Osteoblast (primary cell): ENCODE data around the gene ANKS4B. TPM values are rescaled to one million over a fixed set of nuclear protein-coding genes. Genes with fewer than 3 reads are reported as not detected.

Source experiments
- DNase-seq: peaks from one replicate; pipeline ENCODE4 v3.0.0; 2011; ENCODE audit warnings: low spot score, mixed read lengths; ENCODE audit not compliant: insufficient read length; ENCODE audit errors: missing footprints
- H2AFZ ChIP-seq: 2 replicates; pipeline ENCODE4 v1.6.0; 2011; ENCODE audit warnings: mild to moderate bottlenecking, low read length
- H3K27ac ChIP-seq: 2 replicates; pipeline ENCODE4 v1.5.1; 2011; ENCODE audit warnings: mild to moderate bottlenecking, low read depth, low read length, moderate library complexity
- H3K27me3 ChIP-seq: 2 replicates; pipeline ENCODE4 v1.6.0; 2012; ENCODE audit warnings: mild to moderate bottlenecking, control low read depth, inconsistent platforms, low read length, moderate library complexity; ENCODE audit not compliant: insufficient read depth
- H3K36me3 ChIP-seq: 2 replicates; pipeline ENCODE4 v1.5.1; 2011; ENCODE audit warnings: mild to moderate bottlenecking, low read length, control low read depth, moderate library complexity; ENCODE audit not compliant: insufficient read depth
- H3K4me1 ChIP-seq: 2 replicates; pipeline ENCODE4 v1.5.1; 2011; ENCODE audit warnings: mild to moderate bottlenecking, low read length, control low read depth, moderate library complexity; ENCODE audit not compliant: insufficient read depth
- H3K4me2 ChIP-seq: 2 replicates; pipeline ENCODE4 v1.6.0; 2011; ENCODE audit warnings: mild to moderate bottlenecking, low read length; ENCODE audit not compliant: insufficient read depth
- H3K4me3 ChIP-seq: fragments of 200-600 bp; sonication (generic); 3 replicates; pipeline ENCODE4 v1.5.1; 2012; ENCODE audit warnings: mild to moderate bottlenecking, low read length, inconsistent platforms; ENCODE audit not compliant: insufficient read depth
- H3K79me2 ChIP-seq: 2 replicates; pipeline ENCODE4 v1.6.0; 2012; ENCODE audit warnings: mild to moderate bottlenecking, low read length, control low read depth, inconsistent platforms; ENCODE audit not compliant: insufficient read depth
- H3K9me3 ChIP-seq: 2 replicates; pipeline ENCODE4 v1.5.1; 2011; ENCODE audit warnings: low read depth, low read length, control low read depth
- H4K20me1 ChIP-seq: 2 replicates; pipeline ENCODE4 v1.6.0; 2012; ENCODE audit warnings: mild to moderate bottlenecking, low read length, control low read depth; ENCODE audit not compliant: insufficient read depth
- total RNA-seq: library from RNA; depleted of rRNA; stranded (reverse); fragments of >200 nt; gene quantifications from 2 replicates; pipeline ENCODE4 v1.2.3, GENCODE V29; 2012
- TF ChIP-seq, protein P1 (sequence below): IDR thresholded peaks from 2 replicates; pipeline ENCODE4 v1.5.1; 2011; ENCODE audit warnings: mild to moderate bottlenecking, low read depth, low read length, moderate library complexity; ENCODE audit errors: extremely low read depth

The ANKS4B gene
- total RNA-seq, 1 donor, result not detected

DNA sequence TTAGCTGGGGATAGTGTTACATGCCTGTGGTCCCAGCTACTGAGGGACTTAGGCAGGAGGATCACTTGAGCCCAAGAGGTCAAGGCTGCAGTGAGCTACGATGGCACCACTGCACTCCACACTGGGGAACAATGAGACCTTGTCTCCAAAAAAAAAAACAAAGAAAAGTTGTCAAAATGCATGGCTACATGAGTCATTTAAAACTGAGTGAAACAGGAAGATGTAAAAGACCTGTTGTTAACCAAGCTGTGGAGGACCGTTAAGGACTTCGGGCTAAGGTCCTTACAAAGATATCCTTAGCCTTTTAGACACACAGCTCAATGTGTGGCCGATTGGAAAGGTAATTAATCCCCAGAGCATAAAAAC is 47.2 kb upstream of the ANKS4B start:
- Histone ChIP-seq H2AFZ (no peak overlapping the region), H3K79me2 (no peaks in the 10 kb centered on the region), H4K20me1 (no peaks in the 10 kb centered on the region), H3K4me3 (no peak overlapping the region), H3K4me2 (no peak overlapping the region), H3K9me3 (no peaks in the 10 kb centered on the region), H3K27ac (no peak overlapping the region), H3K27me3 (peaks cover 5% of the 10 kb centered on the region), H3K4me1 (peaks cover 9% of the 10 kb centered on the region), H3K36me3 (peaks cover 5% of the 10 kb centered on the region)
- TF ChIP-seq, protein P1, sequence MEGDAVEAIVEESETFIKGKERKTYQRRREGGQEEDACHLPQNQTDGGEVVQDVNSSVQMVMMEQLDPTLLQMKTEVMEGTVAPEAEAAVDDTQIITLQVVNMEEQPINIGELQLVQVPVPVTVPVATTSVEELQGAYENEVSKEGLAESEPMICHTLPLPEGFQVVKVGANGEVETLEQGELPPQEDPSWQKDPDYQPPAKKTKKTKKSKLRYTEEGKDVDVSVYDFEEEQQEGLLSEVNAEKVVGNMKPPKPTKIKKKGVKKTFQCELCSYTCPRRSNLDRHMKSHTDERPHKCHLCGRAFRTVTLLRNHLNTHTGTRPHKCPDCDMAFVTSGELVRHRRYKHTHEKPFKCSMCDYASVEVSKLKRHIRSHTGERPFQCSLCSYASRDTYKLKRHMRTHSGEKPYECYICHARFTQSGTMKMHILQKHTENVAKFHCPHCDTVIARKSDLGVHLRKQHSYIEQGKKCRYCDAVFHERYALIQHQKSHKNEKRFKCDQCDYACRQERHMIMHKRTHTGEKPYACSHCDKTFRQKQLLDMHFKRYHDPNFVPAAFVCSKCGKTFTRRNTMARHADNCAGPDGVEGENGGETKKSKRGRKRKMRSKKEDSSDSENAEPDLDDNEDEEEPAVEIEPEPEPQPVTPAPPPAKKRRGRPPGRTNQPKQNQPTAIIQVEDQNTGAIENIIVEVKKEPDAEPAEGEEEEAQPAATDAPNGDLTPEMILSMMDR, result no peak
- DNase-seq, result no peak

DNA sequence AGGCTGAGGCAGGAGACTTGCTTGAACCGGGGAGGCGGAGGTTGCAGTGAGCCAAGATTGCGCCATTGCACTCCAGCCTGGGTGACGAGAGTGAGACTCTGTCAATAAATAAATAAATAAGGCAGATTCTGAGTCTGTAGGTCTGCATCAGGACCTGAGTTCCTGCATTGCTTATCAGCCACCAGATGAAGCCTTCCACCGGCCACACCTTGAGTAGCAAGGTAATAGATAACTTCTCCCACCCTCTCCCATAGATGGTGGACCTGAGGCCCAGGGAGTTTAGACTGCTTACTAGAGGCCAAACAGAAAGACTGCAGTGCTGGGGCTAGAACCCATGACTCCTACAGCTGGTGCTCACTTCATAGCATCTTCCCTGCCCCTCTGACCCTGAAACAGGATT is 44.2 kb upstream of the ANKS4B start:
- Histone ChIP-seq H3K27ac (no peak overlapping the region), H3K4me2 (no peak overlapping the region), H4K20me1 (no peaks in the 10 kb centered on the region), H3K4me3 (no peak overlapping the region), H3K36me3 (no peaks in the 10 kb centered on the region), H2AFZ (no peak overlapping the region), H3K27me3 (peaks cover 16% of the 10 kb centered on the region), H3K9me3 (no peaks in the 10 kb centered on the region), H3K4me1 (peaks cover 9% of the 10 kb centered on the region), H3K79me2 (no peaks in the 10 kb centered on the region)
- TF ChIP-seq, protein P1, result no peak
- no peak for DNase-seq

DNA sequence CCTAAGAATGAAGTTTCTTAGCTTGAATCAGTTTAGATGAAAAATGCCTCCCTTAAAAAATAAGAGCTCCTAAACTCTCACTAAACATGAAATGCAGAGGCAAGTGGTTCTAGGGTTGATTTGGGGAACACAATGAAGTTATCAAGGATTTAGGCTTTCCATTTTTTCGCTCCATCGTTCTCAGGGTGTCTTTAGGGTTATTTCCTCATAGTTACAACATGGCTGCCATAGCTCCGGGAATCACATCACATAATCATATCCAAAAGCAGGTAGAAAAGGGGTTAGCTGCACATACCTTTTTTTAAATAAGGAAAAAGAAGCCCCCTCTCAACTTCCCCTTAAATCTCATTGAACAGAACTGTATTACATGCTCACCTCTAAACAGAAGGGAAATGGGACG is 43.5 kb upstream of the ANKS4B start:
- Histone ChIP-seq H3K4me1 (peaks cover 16% of the 10 kb centered on the region), H3K36me3 (no peaks in the 10 kb centered on the region), H3K4me3 (no peak overlapping the region), H3K79me2 (no peaks in the 10 kb centered on the region), H2AFZ (no peak overlapping the region), H3K9me3 (no peaks in the 10 kb centered on the region), H3K27ac (no peak overlapping the region), H3K27me3 (peaks cover 16% of the 10 kb centered on the region), H4K20me1 (no peaks in the 10 kb centered on the region), H3K4me2 (no peak overlapping the region)
- no peak for DNase-seq
- TF ChIP-seq, protein P1, result no peak

DNA sequence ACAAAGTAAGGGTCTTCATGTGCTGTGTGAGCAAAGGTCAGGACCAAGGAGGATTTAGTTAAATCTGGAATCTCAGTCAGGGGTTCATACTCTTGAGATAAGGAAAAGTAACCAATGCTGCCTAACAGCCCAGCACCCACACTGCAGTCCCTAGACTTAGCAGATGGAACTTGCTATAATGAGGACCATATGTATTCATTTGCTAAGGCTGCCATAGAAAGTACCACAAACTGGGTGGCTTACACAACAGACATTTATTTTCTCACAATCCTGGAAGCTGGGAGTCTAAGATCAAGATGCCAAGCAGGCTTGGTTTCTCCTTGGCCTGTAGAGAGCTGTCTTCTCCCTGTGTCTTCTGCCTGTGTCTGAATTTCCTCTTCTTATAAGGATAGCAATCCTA is 42.9 kb upstream of the ANKS4B start:
- Histone ChIP-seq H4K20me1 (no peaks in the 10 kb centered on the region), H3K27me3 (peaks cover 16% of the 10 kb centered on the region), H2AFZ (no peak overlapping the region), H3K9me3 (no peaks in the 10 kb centered on the region), H3K4me2 (no peak overlapping the region), H3K4me3 (no peak overlapping the region), H3K36me3 (no peaks in the 10 kb centered on the region), H3K27ac (no peak overlapping the region), H3K4me1 (peaks cover 20% of the 10 kb centered on the region), H3K79me2 (no peaks in the 10 kb centered on the region)
- no peak for DNase-seq
- TF ChIP-seq, protein P1, result no peak
